HG03039 (cell line): Measurements from ENCODE around the gene WNT3A.

Experiments
- ATAC-seq: cut with Tn5 transposase; IDR thresholded peaks from one replicate; pipeline ENCODE4 v1.9.1; 2021; ENCODE audit warnings: mild to moderate bottlenecking, moderate library complexity; ENCODE audit not compliant: unreplicated experiment

Gene WNT3A

GRCh38 chr1:228047183-228047466 is 40.3 kb downstream of the WNT3A start:
- ATAC-seq: no peak

GRCh38 chr1:228048120-228048519 is 41.3 kb downstream of the WNT3A start:
- ATAC-seq: no peak

DNA sequence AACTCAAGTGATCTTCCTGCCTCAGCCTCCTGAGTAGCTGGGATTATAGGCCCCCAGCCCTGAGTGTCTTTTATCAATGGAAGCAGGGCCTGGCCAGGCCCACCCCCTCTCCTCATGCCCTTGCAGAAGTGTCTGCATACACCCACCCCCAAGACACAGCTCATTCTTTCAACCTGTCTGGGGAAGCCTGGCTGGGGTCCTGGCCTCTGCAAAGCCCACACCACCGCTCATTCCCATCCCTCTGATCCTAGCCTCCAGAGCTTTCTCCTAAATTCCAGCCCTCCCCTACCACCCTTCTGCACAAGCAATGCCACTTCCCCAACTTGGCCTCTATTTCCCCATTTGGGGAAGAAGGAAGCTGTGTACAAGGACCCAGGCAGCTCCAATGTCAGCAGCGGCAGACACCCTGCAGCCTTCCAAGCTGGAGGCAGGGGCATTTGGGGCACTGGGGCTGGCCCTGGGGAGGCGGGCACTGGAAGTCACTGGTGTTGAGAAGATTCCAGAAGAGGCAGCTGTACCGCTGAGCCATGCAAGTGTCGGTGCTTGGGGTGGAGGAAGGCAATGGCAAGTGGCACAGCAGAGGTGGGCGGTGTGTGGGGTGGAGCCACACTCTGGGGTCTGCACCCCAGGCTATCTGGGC is 42.0 kb downstream of the WNT3A start:
- no peak for ATAC-seq

DNA sequence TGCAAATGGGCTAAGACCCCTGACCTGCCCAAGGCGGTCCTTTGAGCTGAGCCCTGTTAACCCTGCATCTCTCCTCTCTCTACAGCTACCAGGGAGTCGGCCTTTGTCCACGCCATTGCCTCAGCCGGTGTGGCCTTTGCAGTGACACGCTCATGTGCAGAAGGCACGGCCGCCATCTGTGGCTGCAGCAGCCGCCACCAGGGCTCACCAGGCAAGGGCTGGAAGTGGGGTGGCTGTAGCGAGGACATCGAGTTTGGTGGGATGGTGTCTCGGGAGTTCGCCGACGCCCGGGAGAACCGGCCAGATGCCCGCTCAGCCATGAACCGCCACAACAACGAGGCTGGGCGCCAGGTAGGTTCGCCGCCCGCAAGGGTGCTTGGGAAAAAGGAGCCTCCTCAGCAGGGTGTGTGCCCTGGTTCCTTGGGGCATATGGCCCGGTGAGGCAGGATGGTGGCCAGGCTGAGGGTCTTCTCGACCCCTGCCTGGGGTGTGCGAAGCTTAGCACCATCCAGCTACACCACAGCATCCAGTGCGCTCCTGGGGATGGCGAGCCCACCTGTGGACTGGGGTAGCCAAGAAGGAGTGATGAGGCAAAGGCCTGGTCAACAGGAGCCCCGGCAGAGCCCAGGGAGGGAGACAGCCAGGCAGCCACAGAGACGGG is 43.9 kb downstream of the WNT3A start:
- ATAC-seq: no peak

- no peak for ATAC-seq
Observed at GRCh38 chr1:228058172-228058948, 51.6 kb downstream of the WNT3A start.

DNA sequence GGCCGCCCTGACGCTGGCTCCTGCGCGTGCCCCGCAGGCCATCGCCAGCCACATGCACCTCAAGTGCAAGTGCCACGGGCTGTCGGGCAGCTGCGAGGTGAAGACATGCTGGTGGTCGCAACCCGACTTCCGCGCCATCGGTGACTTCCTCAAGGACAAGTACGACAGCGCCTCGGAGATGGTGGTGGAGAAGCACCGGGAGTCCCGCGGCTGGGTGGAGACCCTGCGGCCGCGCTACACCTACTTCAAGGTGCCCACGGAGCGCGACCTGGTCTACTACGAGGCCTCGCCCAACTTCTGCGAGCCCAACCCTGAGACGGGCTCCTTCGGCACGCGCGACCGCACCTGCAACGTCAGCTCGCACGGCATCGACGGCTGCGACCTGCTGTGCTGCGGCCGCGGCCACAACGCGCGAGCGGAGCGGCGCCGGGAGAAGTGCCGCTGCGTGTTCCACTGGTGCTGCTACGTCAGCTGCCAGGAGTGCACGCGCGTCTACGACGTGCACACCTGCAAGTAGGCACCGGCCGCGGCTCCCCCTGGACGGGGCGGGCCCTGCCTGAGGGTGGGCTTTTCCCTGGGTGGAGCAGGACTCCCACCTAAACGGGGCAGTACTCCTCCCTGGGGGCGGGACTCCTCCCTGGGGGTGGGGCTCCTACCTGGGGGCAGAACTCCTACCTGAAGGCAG is 52.3 kb downstream of the WNT3A start:
- ATAC-seq: no peak

DNA sequence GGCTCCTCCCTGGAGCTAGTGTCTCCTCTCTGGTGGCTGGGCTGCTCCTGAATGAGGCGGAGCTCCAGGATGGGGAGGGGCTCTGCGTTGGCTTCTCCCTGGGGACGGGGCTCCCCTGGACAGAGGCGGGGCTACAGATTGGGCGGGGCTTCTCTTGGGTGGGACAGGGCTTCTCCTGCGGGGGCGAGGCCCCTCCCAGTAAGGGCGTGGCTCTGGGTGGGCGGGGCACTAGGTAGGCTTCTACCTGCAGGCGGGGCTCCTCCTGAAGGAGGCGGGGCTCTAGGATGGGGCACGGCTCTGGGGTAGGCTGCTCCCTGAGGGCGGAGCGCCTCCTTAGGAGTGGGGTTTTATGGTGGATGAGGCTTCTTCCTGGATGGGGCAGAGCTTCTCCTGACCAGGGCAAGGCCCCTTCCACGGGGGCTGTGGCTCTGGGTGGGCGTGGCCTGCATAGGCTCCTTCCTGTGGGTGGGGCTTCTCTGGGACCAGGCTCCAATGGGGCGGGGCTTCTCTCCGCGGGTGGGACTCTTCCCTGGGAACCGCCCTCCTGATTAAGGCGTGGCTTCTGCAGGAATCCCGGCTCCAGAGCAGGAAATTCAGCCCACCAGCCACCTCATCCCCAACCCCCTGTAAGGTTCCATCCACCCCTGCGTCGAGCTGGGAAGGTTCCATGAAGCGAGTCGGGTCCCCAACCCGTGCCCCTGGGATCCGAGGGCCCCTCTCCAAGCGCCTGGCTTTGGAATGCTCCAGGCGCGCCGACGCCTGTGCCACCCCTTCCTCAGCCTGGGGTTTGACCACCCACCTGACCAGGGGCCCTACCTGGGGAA is 53.0 kb downstream of the WNT3A start:
- no peak for ATAC-seq

- ATAC-seq: no peak
Observed at GRCh38 chr1:228060458-228061190, 53.8 kb downstream of the WNT3A start.

DNA sequence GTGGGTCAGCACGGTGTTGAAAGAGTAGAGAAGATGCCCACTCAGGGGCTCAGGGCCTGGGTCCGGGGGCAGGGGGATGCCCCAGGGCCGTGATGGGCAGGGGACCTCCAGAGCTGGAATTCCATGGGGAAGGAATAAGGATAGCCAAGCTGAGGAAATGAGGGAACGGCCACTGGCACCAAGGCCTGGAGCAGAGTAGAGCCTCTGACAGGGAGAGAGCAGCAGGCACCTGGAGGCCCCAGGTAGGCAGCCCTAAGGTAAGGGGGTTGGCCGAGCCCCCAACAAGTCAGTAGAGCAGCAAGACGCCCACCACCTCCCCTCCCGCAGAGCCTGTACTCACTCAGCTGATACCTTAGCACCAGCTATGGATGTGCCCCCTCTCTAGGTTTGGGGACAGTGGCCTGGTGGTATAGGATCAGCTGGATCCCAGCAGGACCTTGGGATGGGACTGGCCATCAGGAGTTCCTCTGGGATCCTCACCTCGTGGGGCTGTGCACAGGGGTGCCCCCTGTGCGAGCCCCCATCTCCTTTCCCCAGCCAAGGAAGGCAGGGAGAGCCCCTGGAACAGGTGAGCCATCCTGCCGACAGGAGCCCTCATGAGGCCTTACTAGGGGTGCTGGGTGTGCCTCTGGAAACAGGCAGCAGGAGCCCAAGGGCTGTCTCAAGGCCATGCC is 54.8 kb downstream of the WNT3A start:
- no peak for ATAC-seq

GRCh38 chr1:228062085-228062791 is 55.4 kb downstream of the WNT3A start:
- no peak for ATAC-seq

- no peak for ATAC-seq
Observed at GRCh38 chr1:228062812-228063211, 56.0 kb downstream of the WNT3A start.

DNA sequence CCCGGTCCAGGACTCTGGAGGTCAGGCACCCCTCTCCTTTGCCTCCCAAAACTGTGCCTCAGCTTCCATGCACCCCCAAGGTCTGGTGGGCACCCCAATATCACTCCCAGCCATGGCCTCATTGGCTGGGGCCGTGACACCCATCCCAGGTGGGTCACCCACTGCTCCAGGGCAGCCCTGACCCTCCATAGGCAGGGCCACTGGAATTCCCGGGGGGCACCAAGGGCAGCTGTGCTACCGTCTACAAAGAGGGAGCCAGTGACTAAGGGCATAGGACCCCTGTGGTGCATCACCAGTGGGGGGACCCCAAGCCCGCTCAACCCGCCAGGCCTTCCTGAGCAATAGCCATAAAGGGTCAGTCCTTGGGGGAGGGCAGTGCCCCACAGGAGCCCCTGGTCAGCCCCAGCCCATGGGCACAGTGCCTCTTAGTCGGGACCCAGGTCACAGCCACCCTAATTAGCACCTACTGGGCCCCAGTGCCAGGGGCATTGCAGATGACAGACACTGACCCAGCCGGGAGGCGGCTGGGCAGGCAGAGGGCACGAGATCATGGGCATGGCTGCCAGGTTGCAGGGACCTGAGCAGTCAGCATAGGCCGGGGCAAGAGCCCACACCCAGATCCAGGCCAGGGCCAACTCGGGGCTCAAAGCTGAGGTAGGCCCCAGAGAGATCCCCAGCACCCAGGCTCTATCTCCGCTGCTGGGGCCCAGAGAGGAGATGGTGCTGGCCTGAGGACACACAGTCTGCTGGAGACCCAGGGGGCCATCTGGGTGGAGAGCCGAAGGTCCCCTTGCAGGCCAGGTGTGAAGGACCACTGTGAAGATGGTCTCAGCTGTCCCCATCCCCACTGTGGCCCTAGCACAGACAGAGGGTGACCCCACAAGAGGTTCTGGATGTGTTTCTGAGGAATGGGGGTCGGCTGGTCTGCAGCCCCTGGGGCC is 56.7 kb downstream of the WNT3A start:
- ATAC-seq: no peak

DNA sequence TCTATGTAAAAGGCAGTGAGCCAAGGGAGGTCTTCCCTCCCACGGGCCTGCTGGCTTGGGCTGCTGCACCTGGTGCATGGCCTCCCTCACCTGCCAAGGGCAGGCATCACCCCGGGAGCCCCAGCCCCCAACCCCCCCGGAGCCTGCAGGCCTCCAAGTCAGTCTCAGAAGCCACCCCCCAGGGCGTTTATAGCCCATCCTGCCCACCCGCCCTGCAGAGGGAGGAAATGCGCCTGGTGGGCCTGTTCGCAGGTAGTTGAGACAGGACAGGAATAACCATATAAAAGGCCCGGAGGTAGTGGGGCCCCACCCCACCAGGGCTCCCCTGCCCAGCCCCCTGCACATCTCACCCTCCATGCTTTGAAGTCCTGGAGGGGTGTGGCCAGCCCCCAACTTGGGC is 57.5 kb downstream of the WNT3A start:
- no peak for ATAC-seq

DNA sequence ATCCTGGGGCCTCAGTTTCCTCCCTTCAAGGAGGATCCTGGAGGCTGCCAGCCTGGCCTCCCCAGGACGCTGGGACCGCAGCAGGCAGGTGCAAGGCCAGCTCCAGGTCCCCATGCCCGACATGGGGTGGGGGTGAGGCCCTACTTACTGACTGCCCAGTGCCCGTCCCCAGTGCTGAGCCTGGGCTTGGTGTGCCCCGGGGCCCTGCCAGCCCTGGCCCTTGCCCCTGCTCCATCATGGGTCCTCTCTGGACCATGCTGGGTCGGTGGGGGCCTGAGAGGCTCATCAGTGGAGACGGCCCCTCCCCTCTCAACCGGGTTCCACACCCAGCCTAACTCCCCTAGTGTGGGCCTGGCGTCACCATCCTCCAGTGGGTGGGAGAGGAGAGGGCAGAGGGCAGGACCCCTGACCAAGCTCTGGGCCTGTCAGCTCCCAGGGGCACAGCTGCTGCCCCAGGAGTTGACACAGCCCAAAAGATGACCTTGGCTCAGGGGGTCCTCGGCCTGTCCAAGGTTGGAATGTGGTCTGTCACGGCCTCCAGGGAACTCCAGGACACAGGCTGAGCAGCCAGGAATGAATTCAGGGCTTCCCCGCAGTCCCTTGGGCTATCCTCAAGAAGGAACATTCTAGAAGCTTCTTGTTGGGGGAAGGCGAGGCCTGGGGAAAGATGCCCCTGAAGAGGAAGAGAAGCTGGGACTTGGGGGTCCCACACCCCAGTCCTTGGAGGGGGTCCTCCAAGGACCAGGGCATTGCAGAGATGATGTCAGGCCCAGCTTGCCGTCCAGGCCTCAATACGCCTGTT is 58.1 kb downstream of the WNT3A start:
- no peak for ATAC-seq

DNA sequence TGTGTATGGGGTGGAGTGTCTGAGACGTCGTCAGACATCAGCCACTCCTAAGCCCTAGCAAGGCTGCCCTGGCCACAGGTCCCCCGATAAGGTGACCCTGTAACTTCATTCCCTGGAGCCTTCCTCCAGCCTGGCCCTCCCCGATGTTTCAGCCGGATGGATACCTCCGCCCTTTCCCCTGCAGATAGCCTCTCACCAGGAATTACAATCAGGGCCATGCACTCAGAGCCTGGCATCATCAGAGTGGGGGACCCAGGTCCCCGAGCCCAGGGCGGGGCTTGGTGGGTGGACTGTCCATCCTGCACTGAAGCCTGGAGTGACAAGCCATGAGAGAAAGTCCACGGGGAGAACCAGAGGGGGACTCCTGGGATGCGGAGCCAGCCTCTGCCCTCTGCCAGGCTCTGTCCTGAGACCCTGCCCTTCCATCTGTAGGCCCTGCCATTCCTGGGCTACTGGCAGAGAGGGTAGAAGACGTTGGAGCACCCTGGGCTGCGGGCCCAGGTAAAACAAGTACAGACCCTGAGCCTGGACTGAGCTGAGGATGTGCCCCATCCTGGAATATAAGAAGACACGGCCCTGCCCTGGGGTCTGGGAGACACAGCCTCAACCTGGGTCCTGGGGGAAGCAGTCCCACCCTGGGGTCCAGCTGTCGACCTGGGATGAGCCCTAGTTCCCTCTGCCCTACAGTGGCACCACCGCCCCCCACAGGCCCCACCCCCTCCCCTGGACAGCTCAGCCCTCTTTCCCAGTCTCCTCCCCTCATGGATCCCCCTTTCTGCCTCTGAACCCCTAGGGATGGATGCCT is 58.9 kb downstream of the WNT3A start:
- ATAC-seq: no peak

DNA sequence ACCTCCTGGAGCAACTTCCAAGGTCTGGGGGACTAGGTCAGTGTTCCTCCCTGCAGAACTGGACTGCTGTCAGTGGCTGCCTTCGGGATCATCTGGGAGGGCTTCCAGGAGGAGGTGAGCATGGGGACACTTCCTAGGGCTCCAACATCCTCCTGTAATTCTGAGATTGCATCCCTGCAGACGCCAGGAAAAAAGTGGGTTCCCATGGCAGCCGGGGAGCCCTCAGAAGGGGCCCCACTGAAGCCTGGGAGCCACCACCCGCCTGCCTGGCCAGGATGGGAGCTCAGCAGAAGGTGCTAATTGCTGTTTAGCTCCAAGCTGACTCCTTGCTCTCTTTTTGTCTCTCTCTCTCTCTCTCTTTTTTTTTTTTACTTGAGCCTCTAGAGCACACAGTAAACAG is 59.6 kb downstream of the WNT3A start:
- no peak for ATAC-seq
